Ovary (tissue), 10 donors: ENCODE results near the gene SPACA5. TPM values are rescaled to one million over a fixed set of nuclear protein-coding genes. Genes with fewer than 3 reads are reported as not detected.
"Not testable (repeated sequence)": the region's sequence is repeated elsewhere in the genome, so short reads cannot be mapped to it uniquely, and the experiment has no call there.

Source experiments
- DNase-seq, 5 donors: peaks; one replicate each; pipeline ENCODE4 v3.0.0-alpha.2; 2019 to 2020
- H3K27ac ChIP-seq, 2 donors: fragments of 200-600 bp; one replicate each; pipeline versions ENCODE4 v1.5.1 to v1.8.0; 2019 to 2022
- H3K27me3 ChIP-seq: fragments of 200-600 bp; one replicate; pipeline ENCODE4 v1.8.0; 2022
- H3K36me3 ChIP-seq: fragments of 200-600 bp; sonication (generic); one replicate; pipeline ENCODE4 v1.5.1; 2019
- H3K4me1 ChIP-seq: one replicate; pipeline ENCODE4 v1.8.1; 2013; ENCODE audit warnings: mild to moderate bottlenecking, moderate library complexity; ENCODE audit not compliant: insufficient read depth
- H3K4me3 ChIP-seq: fragments of 200-600 bp; sonication (generic); one replicate; pipeline ENCODE4 v1.5.1; 2017
- H3K9me3 ChIP-seq, 2 donors: fragments of 200-600 bp in 1 of 2; sonication (generic) in 1 of 2; one replicate each; pipeline versions ENCODE4 v1.5.1 to v1.8.1; 2013 to 2019; ENCODE audit warnings: mild to moderate bottlenecking in 1 of 2, moderate library complexity in 1 of 2
- CTCF ChIP-seq, 3 donors: fragments of 450-650 bp in 2 of 3; fragments of 200-600 bp in 1 of 3; IDR thresholded peaks; one replicate each; pipeline versions ENCODE4 v1.5.1 to v1.8.0; 2016 to 2022; ENCODE audit warnings: antibody characterized with exemption in 3 of 3, mild to moderate bottlenecking in 1 of 3
- EP300 ChIP-seq: sonication (generic); formaldehyde crosslinking; IDR thresholded peaks from one replicate; pipeline ENCODE4 v1.6.1; 2017; ENCODE audit warnings: antibody characterized with exemption
- POLR2A ChIP-seq: fragments of 450-650 bp; IDR thresholded peaks from one replicate; pipeline ENCODE4 v1.6.1; 2017; ENCODE audit warnings: antibody characterized with exemption, mild to moderate bottlenecking, moderate library complexity
- WGBS, 3 donors: extraction: QIAGEN DNeasy Blood & Tissue Kit in 1 of 3; methylation state at CpG; one replicate each; pipeline versions ENCODE4 v1.1.5 to v1.1.7; 2013 to 2017; 5-methylcytosine and 5-hydroxymethylcytosine counted together
- intact Hi-C, 4 donors: fragments of 100-400 bp; cut with DNase I; formaldehyde crosslinking; loops; one replicate each; pipeline versions ENCODE4 v1.11.0 to v1.15.1; 2022 to 2023
- long read RNA-seq, 3 donors: library from polyadenylated mRNA in 2 of 3; unstranded in 2 of 3; transcript quantifications; one replicate each; pipeline ENCODE4 v2.0.0 and lab custom pipeline, GENCODE V29; 2021 to 2026
- polyA plus RNA-seq, 2 donors: library from polyadenylated mRNA; stranded (reverse); fragments of 200-250 nt in 1 of 2; fragments of 350-450 nt in 1 of 2; fragmentation: Illumina TruSeq in 1 of 2; extraction: RNeasy Lipid Tissue Mini Kit (QIAGEN cat#74804) in 1 of 2; gene quantifications; one replicate each; pipeline ENCODE4 v1.2.3, GENCODE V29; 2013 to 2014
- total RNA-seq, 7 donors: library from RNA; depleted of rRNA in 2 of 7; stranded (reverse); fragments of >200 nt in 2 of 7; fragmentation: NEBNext Ultra II Directional in 3 of 7; extraction: Animal tissue kit (Norgen Biotek cat#: 25700) in 3 of 7; gene quantifications; one replicate each; pipeline versions ENCODE4 v1.1.0 to v1.2.4, GENCODE V29; 2016 to 2023
- donor health status: DM: no; HTN: no; CAD: no; lungs with moderate emphysema.
- donor health status: DM: no; HTN: no; CAD: no.
- donor health status: Bipolar disorder and iron deficiency.
- donor health status: DM: yes; HTN: yes; CAD: no.
- donor health status: DM: no; HTN: no; CAD: no.
- donor health status: DM: yes; HTN: yes; CAD: no.

SPACA5 gene
- not detected for total RNA-seq
- polyA plus RNA-seq: under 1 TPM in 1 of 2 donors, not detected in 1; 0.25 TPM
- long read RNA-seq, donor 1: 0 reads
- long read RNA-seq, donor 2: 0 reads
- long read RNA-seq, donor 3: 0 reads

GRCh38 chrX:48006688-48007087 is at the start of gene SPACA5:
SPACA5 (plus strand) TSS chrX:48006988; CDS start chrX:48007803, 815 bp downstream.
- intact Hi-C loops: not testable (repeated sequence)

GRCh38 chrX:47958206-47958605 is 48.6 kb upstream of the SPACA5 start:
- H3K4me3 ChIP-seq, DNase-seq, intact Hi-C loops, H3K27ac ChIP-seq, H3K27me3 ChIP-seq, H3K36me3 ChIP-seq, H3K9me3 ChIP-seq, H3K4me1 ChIP-seq: not testable (repeated sequence)
- 85 to 93% (median 87%) methylated on average over 4 of the region's 4 CpGs for WGBS, 3 donors

More at GRCh38 chrX:48006688-48007087, at the start of gene SPACA5:
- not testable (repeated sequence) for H3K27ac ChIP-seq, H3K4me3 ChIP-seq, H3K27me3 ChIP-seq, H3K4me1 ChIP-seq, DNase-seq, H3K36me3 ChIP-seq, H3K9me3 ChIP-seq
- WGBS, 3 donors: no CpG with 5 or more reads among the region's 8 CpGs

DNA sequence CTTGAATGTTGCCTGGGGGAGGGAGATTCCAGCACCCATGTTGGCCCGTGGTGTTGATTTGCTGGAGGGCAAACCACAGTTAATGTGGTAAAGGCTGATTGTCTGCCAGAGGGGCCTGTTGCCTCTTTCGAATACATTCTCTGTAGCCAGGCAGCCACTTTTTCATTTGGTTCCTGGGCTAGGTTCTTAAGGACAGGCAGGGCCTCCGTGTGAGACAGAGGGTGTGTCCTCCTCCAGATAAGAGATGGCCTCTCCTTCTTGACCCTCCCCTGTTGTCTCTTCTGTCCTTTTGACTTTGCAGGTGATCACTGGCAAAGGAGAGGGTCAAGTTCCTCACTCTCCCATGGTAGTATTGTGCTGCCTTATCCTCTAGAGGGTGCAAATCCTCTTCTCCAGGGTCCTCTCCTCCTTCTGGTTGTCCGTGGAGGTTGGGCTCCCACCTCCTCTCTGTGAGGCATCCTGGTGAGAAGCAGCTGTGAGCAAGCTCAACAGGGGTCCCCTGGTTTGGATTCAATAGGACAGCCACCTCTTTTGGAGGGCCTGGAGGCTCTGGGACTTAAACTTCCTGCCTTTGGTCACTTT is 47.9 kb upstream of the SPACA5 start:
- no peak for TF ChIP-seq CTCF (IDR thresholded peaks at IDR 0.05)
- Histone ChIP-seq H3K4me1 (no peaks in the 10 kb centered on the region), H3K36me3 (no peaks in the 10 kb centered on the region), H3K27ac (no peak overlapping the region), H3K9me3 (no peaks in the 10 kb centered on the region), H3K4me3 (no peak overlapping the region), H3K27me3 (no peaks in the 10 kb centered on the region)
- WGBS, 3 donors: 39 to 45% (median 44%) methylated on average over 4 of the region's 4 CpGs
- intact Hi-C loops: no loop called here
- DNase-seq: no peak

GRCh38 chrX:47960406-47960805 is 46.4 kb upstream of the SPACA5 start:
- no peak for DNase-seq
- 60 to 70% (median 66%) methylated on average over 2 of the region's 2 CpGs for WGBS, 3 donors
- Histone ChIP-seq H3K27me3 (no peaks in the 10 kb centered on the region), H3K36me3 (no peaks in the 10 kb centered on the region), H3K4me1 (no peaks in the 10 kb centered on the region), H3K9me3 (no peaks in the 10 kb centered on the region), H3K4me3 (no peak overlapping the region), H3K27ac (no peak overlapping the region)
- intact Hi-C loops: no loop called here
- TF ChIP-seq CTCF (IDR thresholded peaks at IDR 0.05) (no peak), EP300 (no peak), POLR2A (no peak)

GRCh38 chrX:47961830-47962229 is 45.0 kb upstream of the SPACA5 start:
- 67 to 82% (median 80%) methylated on average over 6 of the region's 6 CpGs for WGBS, 3 donors
- DNase-seq, H3K9me3 ChIP-seq: not testable (repeated sequence)

GRCh38 chrX:47965526-47965925 is 41.3 kb upstream of the SPACA5 start:
- H3K4me1 ChIP-seq, intact Hi-C loops, H3K27me3 ChIP-seq, DNase-seq, H3K27ac ChIP-seq, H3K9me3 ChIP-seq, H3K4me3 ChIP-seq, H3K36me3 ChIP-seq: not testable (repeated sequence)
- 82 to 86% (median 85%) methylated on average over 14 of the region's 14 CpGs for WGBS, 3 donors

More at GRCh38 chrX:47961830-47962229, 45.0 kb upstream of the SPACA5 start:
- intact Hi-C loops, H3K4me3 ChIP-seq, H3K27ac ChIP-seq, H3K4me1 ChIP-seq, H3K27me3 ChIP-seq, H3K36me3 ChIP-seq: not testable (repeated sequence)
